HG02852 (cell line): ENCODE results near the gene ERVW-1.
"Not testable (repeated sequence)": the region's sequence is repeated elsewhere in the genome, so short reads cannot be mapped to it uniquely, and the experiment has no call there.

ENCODE experiments used
- ATAC-seq: cut with Tn5 transposase; IDR thresholded peaks from one replicate; pipeline ENCODE4 v1.9.1; 2021; ENCODE audit warnings: mild to moderate bottlenecking, moderate library complexity; ENCODE audit not compliant: unreplicated experiment

The ERVW-1 gene

GRCh38 chr7:92477681-92478080, at the start of gene ERVW-1:
ERVW-1 (minus strand) TSS chr7:92477946; CDS start chr7:92470381, 7,565 bp downstream.
- not testable (repeated sequence) for ATAC-seq

- ATAC-seq = no peak
Measured at GRCh38 chr7:92523110-92523509, 45.4 kb upstream of the ERVW-1 start.

GRCh38 chr7:92520024-92520423, 42.3 kb upstream of the ERVW-1 start:
- ATAC-seq = no peak

- no peak for ATAC-seq
Measured at GRCh38 chr7:92517631-92518030, 39.9 kb upstream of the ERVW-1 start.

GRCh38 chr7:92513167-92513902, 35.6 kb upstream of the ERVW-1 start:
- no peak for ATAC-seq

- no peak for ATAC-seq
Measured at GRCh38 chr7:92508946-92509345, 31.2 kb upstream of the ERVW-1 start.

- no peak for ATAC-seq
Measured at GRCh38 chr7:92506363-92506762, 28.6 kb upstream of the ERVW-1 start.

GRCh38 chr7:92504563-92504962, 26.8 kb upstream of the ERVW-1 start:
- ATAC-seq = no peak

GRCh38 chr7:92503767-92504166, 26.0 kb upstream of the ERVW-1 start:
- ATAC-seq = no peak

- ATAC-seq = no peak
Measured at GRCh38 chr7:92498557-92498956, 20.8 kb upstream of the ERVW-1 start.

- no peak for ATAC-seq
Measured at GRCh38 chr7:92496876-92497275, 19.1 kb upstream of the ERVW-1 start.

GRCh38 chr7:92489634-92490033, 11.9 kb upstream of the ERVW-1 start:
- no peak for ATAC-seq

GRCh38 chr7:92487804-92488203, 10.1 kb upstream of the ERVW-1 start:
- no peak for ATAC-seq

- no peak for ATAC-seq
Measured at GRCh38 chr7:92485974-92486373, 8.2 kb upstream of the ERVW-1 start.

- no peak for ATAC-seq
Measured at GRCh38 chr7:92485267-92485892, 7.6 kb upstream of the ERVW-1 start.

GRCh38 chr7:92484226-92484625, 6.5 kb upstream of the ERVW-1 start:
- not testable (repeated sequence) for ATAC-seq

GRCh38 chr7:92483624-92484023, 5.9 kb upstream of the ERVW-1 start:
- not testable (repeated sequence) for ATAC-seq

- not testable (repeated sequence) for ATAC-seq
Measured at GRCh38 chr7:92479146-92479545, 1.4 kb upstream of the ERVW-1 start.

- no peak for ATAC-seq
Measured at GRCh38 chr7:92478711-92479110, 965 bp upstream of the ERVW-1 start.

GRCh38 chr7:92478095-92478494, 349 bp upstream of the ERVW-1 start:
- ATAC-seq = no peak

- ATAC-seq = not testable (repeated sequence)
Measured at GRCh38 chr7:92475851-92476590, 1.7 kb downstream of the ERVW-1 start.

GRCh38 chr7:92475261-92475770, 2.4 kb downstream of the ERVW-1 start:
- not testable (repeated sequence) for ATAC-seq
